GM21529 (cell line): ENCODE measurements around the gene GPC3.

Experiments
- ATAC-seq: cut with Tn5 transposase; IDR thresholded peaks from one replicate; pipeline ENCODE4 v1.9.1; 2021; ENCODE audit not compliant: unreplicated experiment

GPC3 gene

DNA sequence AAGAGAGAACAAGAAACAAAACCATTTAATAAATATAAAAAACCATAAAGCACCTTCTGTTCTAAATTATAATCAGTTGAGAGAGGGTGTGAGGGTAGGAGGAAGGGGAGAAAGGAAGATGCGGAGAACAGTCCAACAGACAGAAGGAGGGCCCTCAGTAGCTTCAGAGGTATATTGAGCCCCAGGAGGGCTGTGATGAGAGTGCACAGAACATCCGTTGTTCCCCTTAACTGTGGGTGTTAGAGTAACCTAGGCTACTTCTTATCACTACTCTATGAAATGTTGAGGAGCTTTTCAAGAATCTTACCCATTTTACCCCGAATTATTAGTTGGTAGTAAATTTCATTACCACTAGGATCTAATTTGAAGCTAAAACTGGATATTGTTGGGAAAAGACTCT, 13.8 kb downstream of the GPC3 start:
- ATAC-seq, result no peak

DNA sequence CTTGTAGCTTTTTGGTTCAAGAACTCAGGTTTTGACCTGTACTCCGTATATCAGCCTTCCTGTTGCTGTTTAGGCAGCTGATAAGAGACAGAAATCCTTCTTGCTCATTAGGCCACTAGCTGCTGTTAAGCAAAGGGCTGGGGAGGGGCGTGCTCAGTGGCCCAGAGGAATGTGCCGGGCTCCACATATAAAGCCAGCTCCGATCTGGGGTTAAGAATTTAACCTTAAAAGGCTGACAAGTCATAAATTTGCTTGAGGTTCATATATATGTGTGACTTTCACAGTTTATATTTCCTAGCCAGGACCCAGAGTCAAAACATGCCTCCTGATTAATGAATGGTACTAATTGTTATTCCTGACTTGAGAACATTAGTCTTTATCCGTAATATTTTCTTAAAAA, 15.3 kb downstream of the GPC3 start:
- ATAC-seq, result no peak

DNA sequence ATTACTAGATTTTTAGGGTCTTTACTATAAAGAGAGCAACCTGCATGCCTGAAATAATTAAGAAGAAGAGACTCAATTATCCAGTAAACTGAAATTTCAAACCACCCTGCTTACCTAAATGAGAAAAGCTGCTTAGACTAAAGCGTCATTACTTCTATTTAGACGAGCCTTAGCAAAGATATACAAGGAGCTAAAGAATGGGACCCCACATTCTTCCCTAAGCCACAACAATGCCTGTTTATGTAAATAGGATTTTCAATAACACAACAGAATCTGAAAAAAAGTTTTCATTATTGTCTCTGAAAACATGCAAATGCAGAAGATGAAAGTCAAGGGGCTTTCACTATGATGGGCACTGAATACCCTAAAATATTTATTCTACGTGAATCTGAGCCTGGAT, 16.2 kb downstream of the GPC3 start:
- no peak for ATAC-seq

DNA sequence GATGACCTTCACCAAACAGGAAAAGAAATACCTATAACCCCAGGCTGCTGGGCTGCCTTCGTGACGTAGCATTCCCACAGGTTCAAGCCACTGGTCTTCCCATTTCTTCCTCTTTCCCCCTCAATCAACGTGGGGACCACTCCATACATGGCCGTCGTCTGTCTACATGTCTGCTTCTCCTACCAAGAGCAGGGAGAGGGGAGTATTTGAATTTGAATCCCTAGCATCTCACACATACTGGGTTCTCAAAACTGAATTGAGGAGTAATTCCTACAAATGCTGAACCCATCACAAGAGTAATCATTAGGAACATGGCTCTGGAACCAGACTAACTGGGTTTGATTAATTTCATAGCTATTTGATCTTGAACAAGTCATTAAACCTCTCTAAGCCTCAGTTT, 17.3 kb downstream of the GPC3 start:
- ATAC-seq, result no peak

DNA sequence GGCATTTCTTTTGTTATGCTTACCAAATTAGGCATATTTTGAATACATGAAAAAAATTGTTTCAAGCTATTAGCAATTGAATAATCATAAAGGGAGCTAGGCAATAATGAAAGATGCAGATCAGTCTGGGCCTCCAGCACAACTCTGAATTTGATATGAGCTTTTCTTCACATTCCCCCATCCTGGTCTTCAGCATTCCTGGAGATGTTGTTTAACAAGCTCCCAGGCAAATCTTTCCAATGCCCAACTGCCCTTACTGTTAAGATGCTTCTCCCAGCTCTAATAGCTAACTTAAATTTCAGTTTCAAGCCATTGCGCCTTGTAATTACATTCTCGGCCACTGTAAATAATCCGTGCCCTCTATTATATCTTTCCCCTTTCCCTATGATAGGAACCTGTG, 19.2 kb downstream of the GPC3 start:
- ATAC-seq, result no peak

DNA sequence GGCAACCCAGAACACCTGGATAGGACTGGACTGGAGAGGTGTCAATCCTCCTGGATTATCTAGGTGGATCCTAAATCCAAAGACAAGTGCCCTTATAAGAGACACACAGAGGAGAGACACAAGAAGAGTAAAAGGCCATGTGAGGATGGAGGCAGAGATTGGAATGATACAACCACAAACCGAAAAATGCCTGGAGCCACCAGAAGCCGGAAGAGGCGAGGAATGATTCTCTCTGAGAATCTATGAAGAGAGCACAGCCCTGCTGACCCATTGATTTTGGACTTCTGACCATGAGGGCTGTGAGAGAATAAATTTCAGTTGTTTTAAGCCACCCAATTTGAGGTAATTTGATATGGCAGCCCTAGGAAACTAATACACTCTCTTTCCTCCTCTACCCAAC, 20.1 kb downstream of the GPC3 start:
- ATAC-seq, result no peak

DNA sequence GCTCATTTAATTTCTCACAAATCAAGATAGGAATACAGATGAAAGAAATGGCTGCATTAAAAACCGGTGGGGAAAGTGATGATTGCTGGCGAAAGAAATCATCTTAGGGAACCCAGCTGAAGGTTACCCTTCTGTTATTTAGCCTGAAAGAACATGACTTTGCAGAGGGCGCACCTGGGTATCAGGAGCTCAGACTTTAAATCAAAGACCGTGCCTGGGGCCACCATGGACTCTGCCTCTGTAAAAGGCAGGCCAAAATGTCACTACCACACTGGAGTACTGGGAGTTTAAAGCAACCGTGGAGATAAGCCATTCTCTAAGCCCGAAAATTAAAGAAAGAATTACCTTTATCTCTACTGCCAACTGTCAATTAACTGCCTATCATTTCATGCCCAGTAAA, 24.3 kb downstream of the GPC3 start:
- ATAC-seq, result no peak

DNA sequence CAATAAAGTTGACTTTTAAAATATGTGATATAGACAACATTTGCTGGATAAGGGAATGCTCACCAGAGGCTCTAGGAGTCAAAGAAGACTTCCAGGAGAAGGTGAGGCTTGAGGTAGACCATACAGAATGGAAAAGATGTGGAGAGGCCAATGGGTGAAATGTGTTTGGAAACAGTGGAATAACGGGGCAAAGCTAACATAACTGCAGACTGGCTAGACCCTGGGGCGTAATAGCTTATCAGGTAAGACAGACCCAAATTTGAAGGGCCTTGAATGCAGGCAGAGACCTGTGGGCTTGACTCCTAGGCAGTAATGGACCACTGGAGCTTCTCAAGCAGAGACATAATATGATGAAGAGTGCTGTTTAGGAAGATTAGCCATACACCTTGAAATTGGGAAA, 25.4 kb downstream of the GPC3 start:
- no peak for ATAC-seq

DNA sequence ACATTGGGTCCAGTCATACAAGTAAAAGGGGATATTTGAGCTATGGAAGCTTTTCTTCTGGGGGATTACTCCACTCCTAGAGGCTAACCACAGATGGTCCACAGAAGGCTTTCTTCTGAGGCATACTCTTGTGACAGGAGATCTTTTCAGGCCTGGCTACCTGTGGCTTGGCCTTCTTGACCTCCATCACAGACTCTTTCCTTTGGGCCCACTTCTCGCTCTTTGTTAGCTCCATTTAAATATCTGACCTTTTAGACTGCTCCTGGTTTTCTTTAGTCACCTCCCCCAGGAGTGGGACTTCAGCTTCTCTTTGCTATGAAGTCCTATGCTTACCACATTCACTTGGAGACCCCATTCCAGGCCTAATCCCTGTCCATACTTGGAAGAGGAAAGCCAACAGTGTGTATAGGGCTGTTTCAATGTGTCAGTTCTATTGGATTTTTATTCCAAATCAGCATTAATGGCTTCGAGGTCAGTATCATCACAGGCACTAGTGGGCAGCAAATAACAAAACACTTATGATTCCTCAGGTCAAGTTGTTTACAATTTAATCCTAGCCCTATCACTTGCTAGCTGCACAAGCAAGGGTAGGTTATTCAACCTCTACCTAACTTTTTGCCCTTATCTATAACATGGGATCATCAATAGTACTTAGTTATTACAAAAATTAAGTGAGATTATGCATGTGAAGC, 26.3 kb downstream of the GPC3 start:
- ATAC-seq, result no peak

DNA sequence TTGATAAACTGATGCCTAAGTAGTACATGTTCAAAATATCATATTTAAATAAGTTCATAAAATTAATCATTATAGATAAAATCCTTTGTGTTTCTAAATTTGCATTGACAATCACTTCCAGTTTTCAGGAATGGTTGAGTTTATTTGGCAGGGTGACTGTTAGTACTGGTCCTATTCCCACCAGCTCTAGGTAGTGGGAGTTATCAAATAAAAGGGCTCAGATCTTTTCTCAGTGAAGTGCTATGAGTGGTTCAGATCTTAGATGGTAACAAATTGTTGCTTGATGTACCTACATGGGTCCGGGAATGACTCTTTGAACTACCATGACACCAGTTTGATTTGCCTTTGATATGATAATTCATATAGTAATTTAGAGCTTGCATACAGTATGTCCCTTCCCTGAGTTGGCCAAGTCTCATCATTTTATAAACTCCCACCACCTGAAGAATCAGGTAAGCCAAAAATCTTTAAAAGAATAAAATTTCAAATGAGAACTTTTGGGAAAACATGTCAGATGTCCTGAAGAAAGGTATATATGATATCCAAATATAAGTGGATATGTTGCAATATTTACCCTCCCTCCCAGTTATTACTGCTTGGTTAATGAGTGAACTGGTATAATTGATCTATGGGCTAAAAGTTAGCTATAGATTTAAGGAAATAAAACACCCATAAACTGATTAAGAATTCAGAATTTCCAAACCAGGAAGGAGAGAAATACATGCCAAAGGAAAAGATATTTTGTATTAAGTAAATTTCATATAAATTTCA, 28.6 kb downstream of the GPC3 start:
- no peak for ATAC-seq

DNA sequence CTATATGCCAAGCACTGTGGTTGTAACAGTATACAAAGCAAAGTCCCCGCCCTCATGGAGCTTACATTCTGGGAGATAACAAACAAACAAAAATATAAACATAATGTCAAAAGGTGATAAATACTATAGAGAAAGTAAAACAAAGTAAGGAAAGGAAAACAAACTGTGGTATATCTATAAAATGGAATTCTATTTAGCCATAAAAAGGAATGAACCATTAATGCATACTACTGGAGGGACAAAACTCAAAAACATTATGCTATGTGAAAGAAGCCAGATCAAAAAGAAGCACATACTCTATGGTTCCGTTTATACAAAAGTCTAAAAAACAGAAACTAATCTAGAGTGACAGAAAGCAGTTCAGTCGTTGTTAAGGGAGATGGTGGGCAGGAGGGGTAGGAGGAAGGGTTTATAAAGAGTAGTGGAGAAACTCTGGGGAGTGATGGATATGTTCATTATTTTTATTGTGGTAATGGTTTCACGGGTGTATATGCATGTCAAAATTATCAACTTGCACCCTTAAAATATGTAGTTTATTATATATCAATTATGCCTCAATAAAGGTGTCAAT, 31.5 kb downstream of the GPC3 start:
- ATAC-seq, result no peak

DNA sequence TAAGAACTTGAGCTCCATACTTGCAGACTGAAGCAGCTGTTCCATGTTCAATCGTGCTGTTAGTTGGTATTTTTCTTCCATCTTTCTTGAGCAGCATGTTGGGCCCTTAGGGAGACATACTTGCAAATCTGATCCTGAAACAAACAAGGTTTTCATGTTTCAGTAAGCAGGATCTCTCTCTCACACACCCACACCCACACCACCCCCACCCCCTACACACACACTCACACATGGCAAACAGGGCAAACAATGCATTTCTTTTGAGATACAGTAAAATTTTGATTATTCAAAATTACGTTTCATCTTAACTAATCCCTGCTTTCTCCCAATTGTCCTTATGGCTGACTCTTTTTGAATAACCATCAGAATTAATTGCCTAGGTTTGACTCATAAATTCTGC, 32.3 kb downstream of the GPC3 start:
- ATAC-seq, result no peak

DNA sequence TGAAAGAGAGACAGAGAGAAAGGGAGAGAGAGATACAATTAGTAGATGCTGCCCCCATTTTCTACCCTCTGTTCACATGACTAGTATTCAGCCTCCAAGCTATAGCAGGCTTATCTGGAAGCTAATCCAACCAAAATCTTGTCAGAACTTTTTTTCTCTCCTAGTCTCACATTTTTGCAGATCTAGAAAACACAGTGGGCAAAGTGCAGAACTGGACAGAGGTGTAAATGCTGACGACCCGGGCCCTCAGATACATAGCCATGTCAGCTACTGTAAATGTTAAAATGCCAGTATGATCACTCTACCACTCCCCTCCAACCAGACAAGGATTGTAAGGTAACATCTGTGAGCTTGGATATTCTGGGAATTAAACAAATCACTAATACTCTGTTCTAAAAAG, 34.3 kb downstream of the GPC3 start:
- no peak for ATAC-seq

DNA sequence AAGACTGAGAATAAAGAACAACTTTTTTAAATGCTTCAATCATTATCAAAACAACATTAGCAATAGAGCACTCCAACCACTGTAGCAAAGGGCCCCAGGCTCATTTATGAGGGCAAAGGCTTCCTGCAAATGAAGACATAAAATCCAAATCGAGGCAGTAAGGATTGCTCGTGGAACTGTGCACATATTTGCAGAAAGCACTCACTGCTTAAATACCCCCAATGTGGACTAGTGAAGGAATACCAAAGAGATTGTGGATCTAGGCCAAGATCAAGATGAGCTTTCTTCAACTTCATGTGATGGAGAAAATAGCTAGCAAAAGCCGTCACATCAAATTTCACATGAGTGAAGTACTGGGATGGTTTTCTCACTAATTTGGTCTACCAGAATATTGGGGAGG, 35.2 kb downstream of the GPC3 start:
- no peak for ATAC-seq

DNA sequence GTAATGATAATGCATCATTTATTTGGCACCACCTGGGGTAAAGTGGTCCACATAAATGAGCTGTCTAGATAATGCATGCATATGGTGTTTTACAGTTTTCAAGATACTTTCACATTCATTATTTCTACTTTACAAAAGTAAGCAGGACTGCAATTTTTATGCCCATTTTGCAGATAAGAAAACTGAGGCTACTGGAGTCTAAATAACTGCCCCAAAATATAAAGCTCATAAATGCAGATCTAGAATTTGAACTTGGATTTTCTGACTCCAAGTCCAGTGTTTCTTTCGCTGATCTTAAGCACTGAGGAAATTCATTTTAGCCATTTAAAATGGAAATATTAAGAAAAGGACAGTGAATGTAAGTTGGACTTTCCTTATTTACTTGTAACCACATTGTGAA, 36.5 kb downstream of the GPC3 start:
- ATAC-seq, result no peak

DNA sequence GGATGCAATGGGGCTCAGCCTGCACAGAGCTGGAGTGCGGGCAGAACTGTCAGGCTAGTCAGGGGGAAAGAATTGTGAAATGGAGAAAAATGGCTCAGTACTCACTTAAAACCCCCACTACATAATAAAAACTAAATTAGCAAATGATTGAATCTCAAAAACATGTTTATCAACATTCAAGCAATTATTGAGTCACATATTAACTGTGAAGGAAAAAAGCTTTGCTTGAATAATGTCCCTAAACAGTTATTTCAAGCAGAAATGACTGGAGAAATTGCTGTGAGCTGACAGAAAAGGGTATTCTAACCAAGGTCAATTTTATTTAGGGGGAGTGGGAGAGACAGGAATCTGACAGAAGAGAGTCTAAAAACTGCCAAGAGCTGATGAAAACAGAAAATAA, 37.4 kb downstream of the GPC3 start:
- ATAC-seq, result no peak

DNA sequence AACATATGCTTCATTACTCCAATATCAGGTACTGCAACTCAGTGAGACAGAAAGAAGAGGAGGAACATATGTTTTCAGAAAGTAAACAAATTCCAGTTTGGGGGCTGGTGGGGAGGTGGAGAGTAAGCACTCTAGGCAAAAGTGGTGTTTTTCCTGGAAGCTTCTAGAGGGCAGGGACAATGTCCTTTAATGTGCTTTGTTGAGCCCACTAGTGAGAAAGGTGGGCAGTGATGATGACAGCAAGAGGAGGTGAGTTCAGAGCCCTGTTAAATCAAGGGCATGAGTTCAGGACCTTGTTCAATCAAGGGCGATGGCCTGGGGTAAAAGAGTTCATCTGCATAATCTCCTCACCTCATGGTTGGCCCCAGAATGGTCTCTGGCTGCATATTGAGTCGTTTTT, 38.4 kb downstream of the GPC3 start:
- ATAC-seq, result no peak

DNA sequence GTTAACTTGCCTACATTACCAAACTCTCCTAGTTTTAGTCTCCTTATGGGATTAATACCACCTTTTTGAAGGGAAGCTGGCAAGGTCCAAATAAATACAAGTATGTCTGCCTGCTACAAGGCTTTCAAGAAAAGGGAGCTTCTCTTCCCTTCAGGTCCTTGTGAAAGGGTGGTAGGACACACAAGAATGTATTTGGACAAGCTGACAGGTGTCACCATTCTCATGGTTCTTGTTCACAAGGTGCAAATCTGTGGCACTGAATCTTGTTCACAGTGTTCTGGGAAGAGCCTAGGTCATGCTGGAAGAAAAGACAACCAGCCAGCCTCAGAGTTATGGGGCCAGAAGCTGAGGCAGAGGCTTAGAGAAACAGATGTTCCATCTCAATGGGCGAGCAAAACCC, 41.9 kb downstream of the GPC3 start:
- no peak for ATAC-seq

DNA sequence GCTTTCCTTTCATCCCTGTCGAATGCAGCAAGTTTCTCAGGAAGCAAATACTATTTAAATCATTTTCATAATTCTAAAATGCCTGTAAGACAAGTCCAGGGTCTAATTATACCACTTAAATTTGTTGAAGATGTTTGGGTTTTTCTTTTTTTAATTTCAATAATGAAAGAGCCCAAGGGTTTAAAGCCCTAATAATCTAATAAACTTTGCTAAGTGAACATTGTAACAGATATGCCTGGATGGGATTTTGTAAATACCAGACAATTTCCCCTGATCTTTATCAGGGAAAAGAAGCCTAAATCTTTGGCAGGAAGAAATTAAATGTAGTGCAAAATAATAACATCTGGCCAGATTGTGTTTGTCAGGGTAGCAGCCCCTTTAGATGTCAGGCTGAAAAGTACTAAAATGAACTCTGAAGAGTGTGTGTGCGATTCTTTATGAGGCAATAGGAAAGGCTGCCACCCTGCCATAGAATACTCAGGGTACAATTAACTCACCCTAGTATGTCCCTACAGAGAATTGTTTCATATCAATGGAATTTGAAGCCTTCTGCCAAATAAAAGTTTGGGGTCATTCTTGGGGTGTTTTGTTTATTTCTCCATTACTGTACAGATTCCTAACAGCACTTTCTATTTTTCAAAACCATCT, 45.6 kb downstream of the GPC3 start:
- no peak for ATAC-seq

DNA sequence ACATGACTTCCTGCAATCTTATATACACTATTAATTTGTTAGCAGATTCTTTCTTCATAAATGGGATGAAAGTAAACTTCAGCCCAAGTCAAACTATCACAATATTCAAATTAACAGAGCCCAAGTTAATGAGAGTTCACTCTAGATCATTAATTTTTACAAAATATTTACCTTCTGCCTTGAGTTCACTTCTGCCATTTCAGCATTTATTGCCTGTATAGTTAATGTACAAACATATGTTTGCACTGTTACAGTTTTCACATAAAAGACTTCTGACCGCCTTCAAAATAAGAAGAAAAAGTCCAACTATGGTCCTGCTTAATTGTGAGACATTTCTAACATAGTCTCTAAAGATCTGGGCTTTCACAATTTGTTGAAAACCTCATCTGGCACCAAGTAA, 46.9 kb downstream of the GPC3 start:
- ATAC-seq, result no peak

DNA sequence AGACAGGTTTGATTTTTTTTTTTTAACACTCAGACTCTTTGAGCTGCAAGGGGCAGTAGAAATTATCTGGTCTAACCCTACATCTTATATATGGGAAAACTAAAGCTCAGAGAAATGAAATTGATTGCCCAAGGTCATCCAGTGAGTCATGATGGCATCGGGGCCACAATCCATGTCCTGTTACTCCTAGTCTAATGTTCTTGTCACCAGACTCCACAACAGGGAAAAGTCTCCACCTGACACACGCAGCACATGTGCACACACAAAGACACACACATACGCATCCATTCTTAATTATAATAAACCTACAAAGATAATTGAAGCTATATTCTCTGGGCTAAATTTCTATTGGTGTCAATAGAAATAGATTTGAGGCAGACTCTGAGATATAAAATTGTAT, 48.4 kb downstream of the GPC3 start:
- no peak for ATAC-seq

DNA sequence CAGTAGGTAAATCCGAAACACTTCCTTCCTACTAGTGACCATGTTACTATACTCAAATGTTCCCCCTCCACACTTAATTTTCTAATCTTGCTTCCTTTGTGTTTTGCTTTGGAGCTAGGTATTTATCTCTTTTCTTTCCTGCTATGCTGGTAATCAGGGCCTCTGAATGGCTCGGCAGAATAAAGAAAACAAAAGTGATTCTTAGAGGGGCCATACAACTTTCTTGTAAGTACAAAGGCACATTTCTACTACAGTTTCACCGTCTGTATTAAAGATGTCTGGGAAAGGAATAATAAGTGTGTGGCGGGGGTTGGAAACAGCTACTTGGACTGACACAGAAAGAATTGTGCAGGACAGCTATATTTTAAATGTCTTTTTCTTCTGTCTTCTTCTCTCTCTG, 50.3 kb downstream of the GPC3 start:
- ATAC-seq, result no peak
